ENCODE data around the gene MAML3. TPM values are rescaled to one million over a fixed set of nuclear protein-coding genes. Genes with fewer than 3 reads are reported as not detected.
A peak's percentile ranks its signal among the peaks of the same experiment; 100 is the strongest.

The MAML3 gene
- total RNA-seq, 1 experiment from 2014 or later, result 0.89 TPM

GRCh38 chr4:139686130-139686529 lies 467.9 kb downstream of the MAML3 start:
- no peak for DNase-seq (ENCODE audit: unreplicated experiment)
- peaks cover 23% of the 10 kb centered on the region for H3K4me1 Mint-ChIP-seq (ENCODE audit: insufficient read depth, unreplicated experiment)
- ChIA-PET CTCF (no interaction called here), POLR2A (no interaction called here)
- TF ChIP-seq, protein P1, sequence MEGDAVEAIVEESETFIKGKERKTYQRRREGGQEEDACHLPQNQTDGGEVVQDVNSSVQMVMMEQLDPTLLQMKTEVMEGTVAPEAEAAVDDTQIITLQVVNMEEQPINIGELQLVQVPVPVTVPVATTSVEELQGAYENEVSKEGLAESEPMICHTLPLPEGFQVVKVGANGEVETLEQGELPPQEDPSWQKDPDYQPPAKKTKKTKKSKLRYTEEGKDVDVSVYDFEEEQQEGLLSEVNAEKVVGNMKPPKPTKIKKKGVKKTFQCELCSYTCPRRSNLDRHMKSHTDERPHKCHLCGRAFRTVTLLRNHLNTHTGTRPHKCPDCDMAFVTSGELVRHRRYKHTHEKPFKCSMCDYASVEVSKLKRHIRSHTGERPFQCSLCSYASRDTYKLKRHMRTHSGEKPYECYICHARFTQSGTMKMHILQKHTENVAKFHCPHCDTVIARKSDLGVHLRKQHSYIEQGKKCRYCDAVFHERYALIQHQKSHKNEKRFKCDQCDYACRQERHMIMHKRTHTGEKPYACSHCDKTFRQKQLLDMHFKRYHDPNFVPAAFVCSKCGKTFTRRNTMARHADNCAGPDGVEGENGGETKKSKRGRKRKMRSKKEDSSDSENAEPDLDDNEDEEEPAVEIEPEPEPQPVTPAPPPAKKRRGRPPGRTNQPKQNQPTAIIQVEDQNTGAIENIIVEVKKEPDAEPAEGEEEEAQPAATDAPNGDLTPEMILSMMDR (IDR thresholded peaks at IDR 0.05; ENCODE audit: unreplicated experiment), result no peak
- no peaks in the 10 kb centered on the region for H3K9me3 Mint-ChIP-seq (ENCODE audit: unreplicated experiment)
- intact Hi-C loops (cut with micrococcal nuclease), result no loop called here
- no peaks in the 10 kb centered on the region for H3K27me3 Mint-ChIP-seq (ENCODE audit: insufficient read depth, unreplicated experiment)
- BruUV-seq (replicated peaks), result no TSS peak
- H3K36me3 Mint-ChIP-seq (ENCODE audit: insufficient read depth, unreplicated experiment), result peaks cover 32% of the 10 kb centered on the region
- no peak overlapping the region for H3K27ac Mint-ChIP-seq (ENCODE audit: low read depth, unreplicated experiment)
- no peak overlapping the region for H3K4me3 Mint-ChIP-seq (ENCODE audit: unreplicated experiment)

DNA sequence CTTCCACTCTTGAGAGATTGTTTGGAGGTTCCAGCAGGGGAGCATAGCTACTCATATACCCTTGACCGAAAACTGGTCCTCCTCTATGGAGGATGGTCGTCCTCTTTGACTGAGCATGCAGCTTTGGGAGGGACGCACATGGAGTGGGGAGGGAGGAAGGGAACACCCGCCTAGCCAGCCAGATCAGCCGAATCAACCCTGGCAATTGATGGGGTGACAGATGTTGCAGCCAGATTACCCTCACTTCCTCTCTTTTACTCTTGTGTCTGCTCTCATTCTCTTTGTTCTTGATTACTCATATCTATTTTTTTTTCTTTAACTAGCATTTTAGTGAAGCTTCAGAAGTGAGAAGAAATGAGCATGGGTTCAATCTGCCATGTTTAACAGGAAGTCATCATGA lies 468.8 kb downstream of the MAML3 start:
- no peak for DNase-seq (ENCODE audit: unreplicated experiment)
- no peaks in the 10 kb centered on the region for H3K9me3 Mint-ChIP-seq (ENCODE audit: unreplicated experiment)
- no peak overlapping the region for H3K4me3 Mint-ChIP-seq (ENCODE audit: unreplicated experiment)
- ChIA-PET POLR2A (interaction anchor here (0.7 kb wide), 1 partner anchor 19 kb away, joined by 3 read pairs; no protein-coding TSS in a partner anchor), CTCF (interaction anchor here (1.1 kb wide), 1 partner anchor 19 kb away, joined by 3 read pairs; no protein-coding TSS in a partner anchor)
- intact Hi-C loops (cut with micrococcal nuclease), result no loop called here
- H3K36me3 Mint-ChIP-seq (ENCODE audit: insufficient read depth, unreplicated experiment), result peaks cover 42% of the 10 kb centered on the region
- no TSS peak for BruUV-seq (replicated peaks)
- H3K27ac Mint-ChIP-seq (ENCODE audit: low read depth, unreplicated experiment), result no peak overlapping the region
- TF ChIP-seq, protein P1 (IDR thresholded peaks at IDR 0.05; ENCODE audit: unreplicated experiment), result no peak
- peaks cover 23% of the 10 kb centered on the region for H3K4me1 Mint-ChIP-seq (ENCODE audit: insufficient read depth, unreplicated experiment)
- no peaks in the 10 kb centered on the region for H3K27me3 Mint-ChIP-seq (ENCODE audit: insufficient read depth, unreplicated experiment)

DNA sequence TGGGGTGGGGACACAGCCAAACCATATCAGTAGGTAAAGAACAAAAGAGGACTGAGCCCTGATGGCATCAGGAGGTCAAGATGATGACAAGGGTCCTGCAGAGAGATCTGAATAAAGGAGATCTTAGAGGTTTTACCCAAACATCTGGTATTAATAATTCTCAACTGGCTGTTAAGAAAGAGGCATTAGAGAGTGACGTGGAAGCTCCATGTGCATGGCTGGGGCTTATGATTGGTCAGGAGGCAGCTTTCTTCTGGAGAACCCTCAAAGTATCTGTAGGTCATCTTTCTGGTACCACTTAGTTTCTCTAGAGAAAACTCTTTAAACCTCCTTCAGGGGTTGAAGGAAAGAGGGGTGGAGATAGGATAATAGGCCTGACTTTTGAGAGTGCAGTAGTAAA lies 469.6 kb downstream of the MAML3 start:
- ChIA-PET CTCF (interaction anchor here (1.1 to 1.2 kb wide), 2 partner anchors 10 to 18 kb away, joined by 3 read pairs; no protein-coding TSS in a partner anchor), POLR2A (interaction anchor here (2.8 kb wide), 1 partner anchor 18 kb away, joined by 17 read pairs; the partner anchor contains the start of gene MGST2)
- Mint-ChIP-seq H3K9me3 (ENCODE audit: unreplicated experiment) (no peaks in the 10 kb centered on the region), H3K27ac (ENCODE audit: low read depth, unreplicated experiment) (no peak overlapping the region), H3K4me1 (ENCODE audit: insufficient read depth, unreplicated experiment) (peaks cover 23% of the 10 kb centered on the region), H3K4me3 (ENCODE audit: unreplicated experiment) (no peak overlapping the region), H3K27me3 (ENCODE audit: insufficient read depth, unreplicated experiment) (no peaks in the 10 kb centered on the region), H3K36me3 (ENCODE audit: insufficient read depth, unreplicated experiment) (peaks cover 44% of the 10 kb centered on the region)
- BruUV-seq (replicated peaks), result no TSS peak
- DNase-seq (ENCODE audit: unreplicated experiment), result no peak
- TF ChIP-seq, protein P1 (IDR thresholded peaks at IDR 0.05; ENCODE audit: unreplicated experiment), result no peak
- intact Hi-C loops (cut with micrococcal nuclease), result no loop called here

DNA sequence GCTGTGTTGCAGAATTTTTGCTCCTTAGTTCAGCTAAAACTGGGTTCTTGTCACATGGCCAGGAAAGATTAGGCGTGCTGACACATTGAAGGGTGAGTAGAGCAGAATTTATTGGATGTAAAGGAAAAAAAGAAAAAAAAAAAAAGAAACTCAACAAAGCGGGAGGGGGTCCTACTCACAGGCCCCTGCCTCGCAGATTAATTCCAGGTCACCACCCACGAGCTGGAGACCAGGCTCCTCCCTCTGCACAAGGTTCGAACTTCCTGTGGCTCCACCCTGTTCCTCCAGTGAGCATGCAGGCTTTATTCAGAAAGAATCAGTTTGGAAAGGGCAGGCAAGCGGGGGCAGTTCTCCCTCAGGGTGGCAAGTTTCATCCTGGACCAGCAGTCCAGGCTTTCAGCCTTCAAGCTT lies 471.2 kb downstream of the MAML3 start:
- intact Hi-C loops (cut with micrococcal nuclease), result no loop called here
- TF ChIP-seq, protein P1 (IDR thresholded peaks at IDR 0.05; ENCODE audit: unreplicated experiment), result no peak
- ChIA-PET CTCF (interaction anchor here (0.6 to 1.9 kb wide), 8 partner anchors 11 to 616 kb away, joined by 3 to 11 read pairs (median 4); no protein-coding TSS in a partner anchor), POLR2A (interaction anchor here (1.0 to 2.8 kb wide), 3 partner anchors 13 to 24 kb away, joined by 4 to 17 read pairs (median 8); partner anchors contain the start of gene MGST2)
- DNase-seq (ENCODE audit: unreplicated experiment), result no peak
- Mint-ChIP-seq H3K36me3 (ENCODE audit: insufficient read depth, unreplicated experiment) (peaks cover 52% of the 10 kb centered on the region), H3K27me3 (ENCODE audit: insufficient read depth, unreplicated experiment) (no peaks in the 10 kb centered on the region), H3K27ac (ENCODE audit: low read depth, unreplicated experiment) (peak overlapping the region; percentile 29), H3K4me1 (ENCODE audit: insufficient read depth, unreplicated experiment) (peaks cover 23% of the 10 kb centered on the region), H3K4me3 (ENCODE audit: unreplicated experiment) (peak overlapping the region; percentile 22), H3K9me3 (ENCODE audit: unreplicated experiment) (no peaks in the 10 kb centered on the region)
- TSS peak; percentile 71 for BruUV-seq (replicated peaks)
